Neural cell (in vitro differentiated cells): ENCODE data around the gene KIF5C. TPM values are rescaled to one million over a fixed set of nuclear protein-coding genes. Genes with fewer than 3 reads are reported as not detected.

Experiments used
- H2AFZ ChIP-seq: fragments of 200-600, 300-800 bp; sonication (generic), shearing (Covaris generic); 2 replicates; pipeline ENCODE4 v1.6.0; 2014; ENCODE audit warnings: low read depth, mild to moderate bottlenecking, antibody characterized with exemption, low read length, moderate library complexity
- H3F3A ChIP-seq: fragments of 200-600 bp; shearing (Covaris generic); 2 replicates; pipeline ENCODE4 v1.6.1; 2016; ENCODE audit warnings: mild to moderate bottlenecking, moderate library complexity, mixed read lengths, antibody characterized with exemption, low read length; ENCODE audit not compliant: insufficient read depth, poor library complexity, severe bottlenecking
- H3K27ac ChIP-seq: fragments of 200-600, 300-800 bp; sonication (generic), shearing (Covaris generic); 2 replicates; pipeline ENCODE4 v1.5.1; 2014; ENCODE audit warnings: mild to moderate bottlenecking, low read length, moderate library complexity
- H3K27me3 ChIP-seq: fragments of 300-800, 200-600 bp; sonication (generic), shearing (Covaris generic); 2 replicates; pipeline ENCODE4 v1.6.0; 2014; ENCODE audit warnings: mild to moderate bottlenecking, low read depth, low read length, moderate library complexity; ENCODE audit not compliant: insufficient read depth
- H3K36me3 ChIP-seq: fragments of 300-800, 200-600 bp; sonication (generic), shearing (Covaris generic); 2 replicates; pipeline ENCODE4 v1.5.1; 2014; ENCODE audit warnings: mild to moderate bottlenecking, antibody characterized with exemption, low read length, moderate library complexity; ENCODE audit not compliant: insufficient read depth
- H3K4me2 ChIP-seq: fragments of 300-800, 200-600 bp; sonication (generic), shearing (Covaris generic); 2 replicates; pipeline ENCODE4 v1.6.0; 2014; ENCODE audit warnings: mild to moderate bottlenecking, low read length
- H3K4me3 ChIP-seq: fragments of 300-800, 200-600 bp; sonication (generic), shearing (Covaris generic); 2 replicates; pipeline ENCODE4 v1.5.1; 2014; ENCODE audit warnings: mild to moderate bottlenecking, low read length, moderate library complexity
- H3K79me2 ChIP-seq: fragments of 200-600 bp; shearing (Covaris generic); replicated peaks from 2 replicates; pipeline ENCODE4 v1.6.0; 2014; ENCODE audit warnings: mild to moderate bottlenecking, low read length, moderate library complexity; ENCODE audit not compliant: insufficient read depth
- H3K9ac ChIP-seq: fragments of 300-800, 200-600 bp; sonication (generic), shearing (Covaris generic); 2 replicates; pipeline ENCODE4 v1.6.1; 2016; ENCODE audit warnings: mild to moderate bottlenecking, low read length, mixed read lengths
- H3K9me2 ChIP-seq: fragments of 200-600 bp; shearing (Covaris generic); 2 replicates; pipeline ENCODE4 v1.6.1; 2016; ENCODE audit warnings: mild to moderate bottlenecking, low read length, mixed read lengths; ENCODE audit not compliant: insufficient read depth
- H3K9me3 ChIP-seq: fragments of 200-600, 300-800 bp; sonication (generic), shearing (Covaris generic); 2 replicates; pipeline ENCODE4 v1.6.1; 2016; ENCODE audit warnings: mild to moderate bottlenecking, mixed run types, low read length, moderate library complexity, mixed read lengths
- H4K20me1 ChIP-seq: fragments of 200-600 bp; shearing (Covaris generic); 2 replicates; pipeline ENCODE4 v1.6.1; 2016; ENCODE audit warnings: mild to moderate bottlenecking, mixed run types; ENCODE audit not compliant: insufficient read depth
- CTCF ChIP-seq: fragments of 450-650 bp; IDR thresholded peaks from 2 replicates; pipeline ENCODE4 v1.5.1; 2014; ENCODE audit warnings: antibody characterized with exemption, mild to moderate bottlenecking, moderate library complexity; ENCODE audit not compliant: poor library complexity, severe bottlenecking
- EP300 ChIP-seq: fragments of 450-650 bp; conservative IDR thresholded peaks from 2 replicates; pipeline ENCODE4 v1.6.1; 2014; ENCODE audit warnings: antibody characterized with exemption, mild to moderate bottlenecking, moderate library complexity; ENCODE audit not compliant: poor library complexity, severe bottlenecking
- EZH2 ChIP-seq: fragments of 200-600, 300-800 bp; shearing (Covaris generic), sonication (generic); IDR thresholded peaks from 2 replicates; pipeline ENCODE4 v1.6.1; 2014; ENCODE audit warnings: antibody characterized with exemption, low read length, borderline replicate concordance, mild to moderate bottlenecking; ENCODE audit not compliant: insufficient read depth, poor library complexity, severe bottlenecking
- MXI1 ChIP-seq: fragments of 450-650 bp; conservative IDR thresholded peaks from 2 replicates; pipeline ENCODE4 v1.6.1; 2014; ENCODE audit warnings: antibody characterized with exemption, mild to moderate bottlenecking; ENCODE audit not compliant: poor library complexity, severe bottlenecking
- POLR2AphosphoS5 ChIP-seq: IDR thresholded peaks from 2 replicates; pipeline ENCODE4 v1.6.1; 2012
- RAD21 ChIP-seq: fragments of 450-650 bp; conservative IDR thresholded peaks from 2 replicates; pipeline ENCODE4 v1.6.1; 2014; ENCODE audit warnings: antibody characterized with exemption, mild to moderate bottlenecking, moderate library complexity
- REST ChIP-seq: IDR thresholded peaks from 2 replicates; pipeline ENCODE4 v1.6.1; 2012; ENCODE audit warnings: borderline replicate concordance
- SMC3 ChIP-seq: fragments of 450-650 bp; conservative IDR thresholded peaks from 2 replicates; pipeline ENCODE4 v1.6.1; 2014; ENCODE audit warnings: antibody characterized with exemption, mild to moderate bottlenecking, moderate library complexity; ENCODE audit not compliant: poor library complexity
- TAF1 ChIP-seq: IDR thresholded peaks from 2 replicates; pipeline ENCODE4 v1.6.1; 2012; ENCODE audit warnings: low read depth
- polyA plus RNA-seq: library from polyadenylated mRNA; depleted of rRNA; stranded (reverse); fragments of >200 nt; gene quantifications from 2 replicates; pipeline ENCODE4 v1.2.3, GENCODE V29; 2014

KIF5C gene
- polyA plus RNA-seq, 1 donor from 2014 or later = 527 TPM

DNA sequence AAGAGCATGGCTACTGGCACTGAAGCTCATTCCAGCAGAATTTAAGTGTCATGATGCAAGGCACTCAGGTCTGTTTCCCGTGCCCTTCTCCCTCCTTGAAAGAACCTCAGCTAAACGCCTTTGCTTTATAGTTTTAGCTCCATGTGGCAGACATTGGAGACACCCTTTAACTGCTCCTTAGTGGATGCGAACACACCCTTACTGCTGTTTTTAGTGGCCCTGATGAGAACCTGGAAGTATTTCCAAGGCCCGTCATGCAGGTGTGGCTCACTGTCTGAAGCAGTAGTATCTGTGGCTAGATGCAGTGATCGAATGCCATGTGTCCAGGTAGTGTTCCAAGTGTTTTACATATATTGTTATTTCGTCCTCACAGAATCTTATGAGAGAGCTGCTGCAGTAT is 28.3 kb downstream of the KIF5C start:
- H3K4me3 ChIP-seq = no peak overlapping the region
- no peak overlapping the region for H3K4me2 ChIP-seq
- H3K27ac ChIP-seq = no peak overlapping the region
- H3K27me3 ChIP-seq = no peaks in the 10 kb centered on the region
- peaks cover 36% of the 10 kb centered on the region for H4K20me1 ChIP-seq
- H3K79me2 ChIP-seq = peaks cover 96% of the 10 kb centered on the region
- no peak overlapping the region for H2AFZ ChIP-seq
- H3F3A ChIP-seq = no peaks in the 10 kb centered on the region
- no peaks in the 10 kb centered on the region for H3K9me3 ChIP-seq
- no peaks in the 10 kb centered on the region for H3K9me2 ChIP-seq
- no peak for TF ChIP-seq EP300
- TF ChIP-seq EZH2 = no peak
- no peak for TF ChIP-seq CTCF
- TF ChIP-seq REST = no peak
- no peak for TF ChIP-seq TAF1
- no peak for TF ChIP-seq POLR2AphosphoS5
- no peak for TF ChIP-seq RAD21
- TF ChIP-seq SMC3 = no peak
- no peak for TF ChIP-seq MXI1
- peaks cover 15% of the 10 kb centered on the region for H3K36me3 ChIP-seq
- no peak overlapping the region for H3K9ac ChIP-seq

GRCh38 chr2:148903979-148904378 is 29.0 kb downstream of the KIF5C start:
- Histone ChIP-seq H3K9me2 (no peaks in the 10 kb centered on the region), H3F3A (no peaks in the 10 kb centered on the region), H3K27me3 (no peaks in the 10 kb centered on the region), H3K4me2 (no peak overlapping the region), H4K20me1 (peaks cover 40% of the 10 kb centered on the region), H3K27ac (no peak overlapping the region), H3K36me3 (peaks cover 15% of the 10 kb centered on the region), H3K79me2 (peaks cover 96% of the 10 kb centered on the region), H3K4me3 (no peak overlapping the region), H3K9ac (no peak overlapping the region), H3K9me3 (no peaks in the 10 kb centered on the region), H2AFZ (no peak overlapping the region)
- TF ChIP-seq EP300 (no peak), MXI1 (no peak), EZH2 (no peak), RAD21 (no peak)

DNA sequence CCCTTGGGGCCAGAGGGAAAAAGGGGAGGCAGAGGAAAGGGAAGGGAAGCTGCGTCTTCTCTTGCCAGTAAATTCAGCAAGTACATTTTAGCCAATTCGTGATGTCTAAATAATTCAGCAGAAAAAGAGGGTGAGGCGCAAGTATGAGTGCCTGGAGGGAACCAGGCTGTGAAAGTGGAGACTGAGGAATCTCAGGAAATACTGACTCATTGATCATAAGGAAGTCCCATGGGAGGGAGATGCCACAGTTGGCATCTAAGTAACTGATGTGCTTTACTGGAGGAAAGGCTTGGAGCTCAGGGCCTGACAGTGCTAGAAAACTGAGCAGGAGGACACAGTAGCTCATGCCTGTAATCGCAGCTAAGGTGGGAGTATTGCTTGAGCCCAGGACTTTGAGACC is 31.1 kb downstream of the KIF5C start:
- no peak overlapping the region for H3K4me2 ChIP-seq
- H3F3A ChIP-seq = no peaks in the 10 kb centered on the region
- H3K27ac ChIP-seq = no peak overlapping the region
- no peaks in the 10 kb centered on the region for H3K9me3 ChIP-seq
- H2AFZ ChIP-seq = no peak overlapping the region
- H3K36me3 ChIP-seq = peaks cover 20% of the 10 kb centered on the region
- H3K27me3 ChIP-seq = no peaks in the 10 kb centered on the region
- H3K4me3 ChIP-seq = no peak overlapping the region
- no peak overlapping the region for H3K9ac ChIP-seq
- peaks cover 48% of the 10 kb centered on the region for H4K20me1 ChIP-seq
- peaks cover 97% of the 10 kb centered on the region for H3K79me2 ChIP-seq
- no peaks in the 10 kb centered on the region for H3K9me2 ChIP-seq
- TF ChIP-seq EP300 (no peak), MXI1 (no peak), REST (no peak), TAF1 (no peak), EZH2 (no peak), CTCF (no peak), SMC3 (no peak), POLR2AphosphoS5 (no peak), RAD21 (no peak)
